GM18861 (cell line): ENCODE measurements around the gene EFEMP2.
A peak's percentile ranks its signal among the peaks of the same experiment; 100 is the strongest.

Source experiments
- ATAC-seq: cut with Tn5 transposase; IDR thresholded peaks from one replicate; pipeline ENCODE4 v1.9.1; 2021; ENCODE audit not compliant: unreplicated experiment

Gene EFEMP2

GRCh38 chr11:65872586-65873317 lies at the start of gene EFEMP2:
Gene EFEMP2 (minus strand): TSS chr11:65872800. CDS start chr11:65872354, 446 bp downstream.
- no peak for ATAC-seq

GRCh38 chr11:65921876-65922275 lies 49.3 kb upstream of the EFEMP2 start:
- ATAC-seq: no peak

- ATAC-seq: no peak
Measured at GRCh38 chr11:65921033-65921555, 48.5 kb upstream of the EFEMP2 start.

- no peak for ATAC-seq
Measured at GRCh38 chr11:65920372-65920802, 47.8 kb upstream of the EFEMP2 start.

GRCh38 chr11:65919573-65920371 lies 47.2 kb upstream of the EFEMP2 start:
- peak; percentile 24 for ATAC-seq

GRCh38 chr11:65919141-65919572 lies 46.6 kb upstream of the EFEMP2 start, which contains the start of gene DRAP1:
Gene DRAP1 (plus strand): TSS chr11:65919426. CDS start chr11:65919502, 76 bp downstream.
- peak; percentile 73 for ATAC-seq

GRCh38 chr11:65918211-65919140 lies 45.9 kb upstream of the EFEMP2 start, which contains the start of gene C11orf68:
Gene C11orf68 (minus strand): TSS chr11:65919062. CDS start chr11:65919031, 31 bp downstream.
- ATAC-seq: peak; percentile 36

- ATAC-seq: no peak
Measured at GRCh38 chr11:65917434-65918210, 45.0 kb upstream of the EFEMP2 start.

- ATAC-seq: no peak
Measured at GRCh38 chr11:65917077-65917433, 44.5 kb upstream of the EFEMP2 start.

GRCh38 chr11:65916391-65916790 lies 43.8 kb upstream of the EFEMP2 start:
- no peak for ATAC-seq

- no peak for ATAC-seq
Measured at GRCh38 chr11:65915821-65916251, 43.2 kb upstream of the EFEMP2 start.

GRCh38 chr11:65915101-65915820 lies 42.7 kb upstream of the EFEMP2 start:
- no peak for ATAC-seq

- ATAC-seq: no peak
Measured at GRCh38 chr11:65912845-65913244, 40.2 kb upstream of the EFEMP2 start.

GRCh38 chr11:65911682-65912568 lies 39.3 kb upstream of the EFEMP2 start:
- no peak for ATAC-seq

GRCh38 chr11:65907878-65908277 lies 35.3 kb upstream of the EFEMP2 start:
- ATAC-seq: no peak

- no peak for ATAC-seq
Measured at GRCh38 chr11:65906602-65907001, 34.0 kb upstream of the EFEMP2 start.

GRCh38 chr11:65903715-65904114 lies 31.1 kb upstream of the EFEMP2 start:
- no peak for ATAC-seq

- ATAC-seq: no peak
Measured at GRCh38 chr11:65903068-65903481, 30.5 kb upstream of the EFEMP2 start.
